ENCODE results near the gene BMPR1B.

The BMPR1B gene

DNA sequence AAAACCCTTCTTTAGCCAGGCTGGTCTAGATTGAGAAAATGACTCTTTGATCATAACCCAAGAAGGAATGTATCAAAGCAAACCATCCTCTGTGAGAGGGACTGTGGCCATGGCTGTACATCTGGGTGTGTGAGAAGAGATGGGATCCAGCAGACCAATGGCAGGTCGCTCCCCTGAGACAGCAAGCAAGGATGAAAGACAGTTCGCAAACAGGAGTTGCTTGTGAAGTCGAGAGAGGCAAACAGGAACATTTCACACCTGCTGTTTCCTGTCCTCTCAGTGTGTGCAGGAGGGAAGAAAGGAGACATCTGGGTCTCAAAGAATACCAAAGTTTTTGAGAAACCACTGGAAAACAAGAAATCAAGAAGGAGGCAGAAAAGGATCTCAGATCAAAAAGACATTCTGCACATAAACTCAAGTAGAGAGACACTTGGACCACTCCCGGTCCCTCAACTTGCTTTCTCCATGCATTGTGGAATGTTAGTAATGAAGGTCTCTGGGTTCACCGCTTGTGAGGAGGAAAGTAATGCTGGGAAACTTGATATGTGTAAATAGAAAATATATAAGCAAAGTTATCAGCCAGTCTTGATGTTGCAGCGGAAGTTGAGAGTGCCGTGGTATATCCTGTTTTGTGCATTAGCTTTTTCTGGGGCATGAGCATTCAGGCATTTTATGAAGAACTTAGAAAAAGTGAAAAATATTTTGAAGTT, 327.5 kb downstream of the BMPR1B start:
- TF ChIP-seq, protein P1, sequence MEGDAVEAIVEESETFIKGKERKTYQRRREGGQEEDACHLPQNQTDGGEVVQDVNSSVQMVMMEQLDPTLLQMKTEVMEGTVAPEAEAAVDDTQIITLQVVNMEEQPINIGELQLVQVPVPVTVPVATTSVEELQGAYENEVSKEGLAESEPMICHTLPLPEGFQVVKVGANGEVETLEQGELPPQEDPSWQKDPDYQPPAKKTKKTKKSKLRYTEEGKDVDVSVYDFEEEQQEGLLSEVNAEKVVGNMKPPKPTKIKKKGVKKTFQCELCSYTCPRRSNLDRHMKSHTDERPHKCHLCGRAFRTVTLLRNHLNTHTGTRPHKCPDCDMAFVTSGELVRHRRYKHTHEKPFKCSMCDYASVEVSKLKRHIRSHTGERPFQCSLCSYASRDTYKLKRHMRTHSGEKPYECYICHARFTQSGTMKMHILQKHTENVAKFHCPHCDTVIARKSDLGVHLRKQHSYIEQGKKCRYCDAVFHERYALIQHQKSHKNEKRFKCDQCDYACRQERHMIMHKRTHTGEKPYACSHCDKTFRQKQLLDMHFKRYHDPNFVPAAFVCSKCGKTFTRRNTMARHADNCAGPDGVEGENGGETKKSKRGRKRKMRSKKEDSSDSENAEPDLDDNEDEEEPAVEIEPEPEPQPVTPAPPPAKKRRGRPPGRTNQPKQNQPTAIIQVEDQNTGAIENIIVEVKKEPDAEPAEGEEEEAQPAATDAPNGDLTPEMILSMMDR (IDR thresholded peaks at IDR 0.05; ENCODE audit: low read depth, low read length), result no peak
- H3K4me3 ChIP-seq (ENCODE audit: low read depth, low read length), result no peak overlapping the region
- no peak overlapping the region for H3K27ac ChIP-seq
- no peaks in the 10 kb centered on the region for H3K36me3 ChIP-seq
- DNase-seq, result no peak
- H3K27me3 ChIP-seq (ENCODE audit: insufficient read depth, low read depth, severe bottlenecking), result no peaks in the 10 kb centered on the region
- H3K9me3 ChIP-seq (ENCODE audit: severe bottlenecking), result no peaks in the 10 kb centered on the region

DNA sequence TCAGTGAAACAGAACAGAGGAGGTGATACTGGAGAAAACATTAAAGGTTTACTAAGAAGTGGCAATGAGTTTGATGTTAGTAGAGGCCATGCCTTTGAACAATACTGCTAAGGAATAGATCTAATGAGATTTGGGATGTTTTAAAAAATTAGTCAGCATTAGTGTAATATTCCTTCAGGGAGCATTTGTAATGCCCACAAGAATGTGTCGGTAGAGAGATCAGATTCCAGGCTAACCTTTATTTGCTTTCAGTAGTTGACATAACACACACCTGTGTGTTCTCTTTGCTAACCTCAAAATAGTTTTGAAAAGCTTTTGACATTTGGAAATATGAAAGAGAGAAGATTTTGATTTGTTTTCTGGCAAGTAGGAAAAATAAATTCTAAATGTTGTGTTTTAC, 328.8 kb downstream of the BMPR1B start:
- TF ChIP-seq, protein P1 (IDR thresholded peaks at IDR 0.05; ENCODE audit: low read depth, low read length), result no peak
- H3K4me3 ChIP-seq (ENCODE audit: low read depth, low read length), result no peak overlapping the region
- DNase-seq, result no peak
- no peaks in the 10 kb centered on the region for H3K27me3 ChIP-seq (ENCODE audit: insufficient read depth, low read depth, severe bottlenecking)
- H3K9me3 ChIP-seq (ENCODE audit: severe bottlenecking), result no peaks in the 10 kb centered on the region
- H3K27ac ChIP-seq, result no peak overlapping the region
- no peaks in the 10 kb centered on the region for H3K36me3 ChIP-seq

DNA sequence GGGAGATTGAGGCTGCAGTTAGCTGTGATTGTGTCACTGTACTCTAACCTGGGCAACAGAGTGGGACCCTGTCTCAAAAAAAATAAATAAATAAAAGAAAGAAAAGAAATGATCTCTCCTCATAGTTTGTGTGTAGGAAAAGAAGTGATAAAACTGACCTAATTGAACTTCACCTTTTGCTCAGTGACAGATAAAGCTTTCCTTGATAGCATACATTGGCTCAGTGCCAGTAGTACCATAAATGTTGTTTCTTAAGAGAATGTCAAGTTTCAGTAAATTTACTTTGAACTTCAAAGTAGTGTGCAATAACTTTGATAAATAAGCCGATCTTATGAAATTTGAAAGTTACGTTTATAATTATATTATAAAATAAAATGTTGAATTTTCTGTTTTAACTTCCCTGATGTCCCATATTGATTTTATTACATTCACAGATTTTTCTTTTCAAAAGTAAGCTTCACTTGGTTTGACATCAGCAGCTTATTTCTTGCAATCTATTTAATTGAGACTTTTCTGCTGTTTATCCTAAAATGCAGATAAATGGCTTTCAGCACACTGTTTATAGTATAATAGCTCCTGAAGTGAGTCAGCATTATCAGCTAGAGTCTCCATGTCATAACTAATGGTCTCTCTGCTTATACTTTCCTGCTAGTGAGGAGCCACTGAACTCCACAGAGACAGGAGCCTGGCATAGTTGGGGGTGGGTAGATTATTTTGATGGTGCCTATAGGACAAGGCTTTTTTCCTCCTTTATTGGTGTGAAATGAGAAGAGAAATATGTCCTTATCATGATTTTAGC, 330.1 kb downstream of the BMPR1B start:
- TF ChIP-seq, protein P1 (IDR thresholded peaks at IDR 0.05; ENCODE audit: low read depth, low read length), result no peak
- Histone ChIP-seq H3K9me3 (ENCODE audit: severe bottlenecking) (no peaks in the 10 kb centered on the region), H3K4me3 (ENCODE audit: low read depth, low read length) (no peak overlapping the region), H3K27ac (no peak overlapping the region), H3K36me3 (no peaks in the 10 kb centered on the region), H3K27me3 (ENCODE audit: insufficient read depth, low read depth, severe bottlenecking) (no peaks in the 10 kb centered on the region)
- no peak for DNase-seq

DNA sequence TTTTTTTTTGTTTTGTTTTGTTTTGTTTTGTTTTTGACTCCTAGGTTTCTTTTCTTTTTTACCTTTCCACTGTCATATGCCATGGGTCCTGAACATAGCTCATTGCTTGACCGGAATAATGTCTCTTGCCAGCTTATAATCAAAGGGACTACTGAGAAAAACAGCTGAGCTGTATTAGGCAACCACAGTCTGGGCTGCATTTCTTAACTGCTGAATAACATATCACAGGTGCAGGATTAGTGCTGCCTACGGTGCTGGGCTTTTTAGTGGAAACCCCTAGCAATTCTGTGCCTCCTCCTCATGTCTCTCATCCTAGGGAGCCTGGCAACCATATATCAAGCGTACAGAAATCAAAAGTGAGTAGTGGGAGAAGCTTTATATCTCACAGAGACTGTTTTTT, 333.5 kb downstream of the BMPR1B start:
- Histone ChIP-seq H3K36me3 (no peaks in the 10 kb centered on the region), H3K4me3 (ENCODE audit: low read depth, low read length) (no peak overlapping the region), H3K27me3 (ENCODE audit: insufficient read depth, low read depth, severe bottlenecking) (no peaks in the 10 kb centered on the region), H3K27ac (no peak overlapping the region), H3K9me3 (ENCODE audit: severe bottlenecking) (no peaks in the 10 kb centered on the region)
- TF ChIP-seq, protein P1 (IDR thresholded peaks at IDR 0.05; ENCODE audit: low read depth, low read length), result no peak
- no peak for DNase-seq

DNA sequence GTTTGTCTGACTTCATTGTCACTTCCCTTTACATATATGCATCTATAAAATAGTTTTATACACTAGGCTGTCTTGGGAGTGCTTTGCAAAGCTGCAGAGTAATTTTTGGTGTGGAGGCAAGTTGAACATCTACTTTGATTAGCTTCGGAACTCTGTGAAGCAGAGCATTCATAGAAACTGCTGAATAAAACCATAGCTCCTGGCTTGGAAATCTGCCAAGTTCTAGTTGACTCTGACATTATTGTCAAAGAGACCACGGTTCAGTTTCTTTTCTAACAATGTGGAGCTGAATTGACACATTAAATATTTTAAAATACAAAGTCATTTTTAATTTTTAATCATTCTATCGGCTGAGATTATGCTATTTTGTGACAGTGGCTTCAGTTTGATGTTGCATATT, 335.0 kb downstream of the BMPR1B start:
- H3K27me3 ChIP-seq (ENCODE audit: insufficient read depth, low read depth, severe bottlenecking), result no peaks in the 10 kb centered on the region
- H3K27ac ChIP-seq, result no peak overlapping the region
- TF ChIP-seq, protein P1 (IDR thresholded peaks at IDR 0.05; ENCODE audit: low read depth, low read length), result no peak
- H3K36me3 ChIP-seq, result no peaks in the 10 kb centered on the region
- DNase-seq, result no peak
- no peaks in the 10 kb centered on the region for H3K9me3 ChIP-seq (ENCODE audit: severe bottlenecking)
- H3K4me3 ChIP-seq (ENCODE audit: low read depth, low read length), result no peak overlapping the region

Measured in WERI-Rb-1 (cell line).